HepG2 (cell line): ENCODE data around the gene PLXNA4. TPM values are rescaled to one million over a fixed set of nuclear protein-coding genes. Genes with fewer than 3 reads are reported as not detected.

Experiments
- ATAC-seq: fragments of 200-7000 bp; cut with Tn5 transposase; 3 replicates; pipeline ENCODE4 v1.9.1; 2020; ENCODE audit warnings: mild to moderate bottlenecking, moderate library complexity
- BruUV-seq: library from RNA; stranded (reverse); fragments of 400-500 nt; replicated peaks from 2 replicates; lab custom pipeline; 2021; lab: Mats Ljungman, UMichigan
- CTCF ChIA-PET: fragments of 300-600 bp; formaldehyde crosslinking; extraction: SDS; loops from one replicate; lab custom pipeline; 2021; ENCODE audit warnings: low total read pairs, inconsistent platforms, low intra/inter-chr PET ratio; lab: Yijun Ruan, JAX
- POLR2A ChIA-PET: fragments of 350-600 bp; sonication (Branson Sonifier 250); formaldehyde crosslinking; loops from one replicate; lab custom pipeline; 2020; ENCODE audit warnings: antibody characterized with exemption, inconsistent platforms; lab: Yijun Ruan, JAX
- DNase-seq: peaks from one replicate; pipeline ENCODE4 v3.0.0-alpha.2; 2015; ENCODE audit warnings: low spot score
- FAIRE-seq: peaks from 3 replicates; lab custom pipeline; 2011; peaks lifted over from hg19 to GRCh38; lab: Jason Lieb, UNC
- H2AFZ ChIP-seq: one replicate; pipeline ENCODE4 v1.6.1; 2011; ENCODE audit warnings: low read length, inconsistent platforms
- H3K27ac ChIP-seq: fragments of 300-600 bp; 3 replicates; pipeline ENCODE4 v1.8.0; 2011; ENCODE audit warnings: mixed run types, mild to moderate bottlenecking, mixed read lengths, low read length, inconsistent platforms; ENCODE audit not compliant: insufficient read depth; ENCODE audit errors: extremely low read length
- H3K27me3 ChIP-seq, 2 experiments: fragments of 200-600 bp in 1 of 2; 2 replicates in 1 of 2; 3 replicates in 1 of 2; pipeline versions ENCODE4 v1.6.0 to v1.8.0; 2011; ENCODE audit warnings: low read length in 2 of 2, mild to moderate bottlenecking in 2 of 2, moderate library complexity in 2 of 2, inconsistent platforms in 1 of 2; ENCODE audit not compliant: insufficient read depth in 2 of 2, control insufficient read depth in 1 of 2
- H3K36me3 ChIP-seq, 2 experiments: fragments of 200-600 bp in 1 of 2; replicated peaks in 1 of 2; 2 replicates in 1 of 2; 3 replicates in 1 of 2; pipeline versions ENCODE4 v1.5.1 to v1.8.0; 2011; ENCODE audit warnings: low read length in 2 of 2, inconsistent platforms in 1 of 2; ENCODE audit not compliant: insufficient read depth in 2 of 2, control insufficient read depth in 1 of 2
- H3K4me1 ChIP-seq: 2 replicates; pipeline ENCODE4 v1.5.1; 2012; ENCODE audit warnings: low read length, inconsistent platforms; ENCODE audit not compliant: insufficient read depth
- H3K4me2 ChIP-seq: 2 replicates; pipeline ENCODE4 v1.6.0; 2011; ENCODE audit warnings: low read depth, low read length, inconsistent platforms
- H3K4me3 ChIP-seq, 3 experiments: fragments of 200-600 bp in 1 of 3; sonication (generic), shearing (Covaris generic) in 1 of 3; replicated peaks in 1 of 3; 2 replicates each; pipeline ENCODE4 v1.5.1; 2011 to 2016; ENCODE audit warnings: low read length in 3 of 3, inconsistent platforms in 2 of 3, low read depth in 2 of 3, mild to moderate bottlenecking in 2 of 3, control low read depth in 1 of 3, mixed read lengths in 1 of 3; ENCODE audit not compliant: insufficient read depth in 1 of 3
- H3K79me2 ChIP-seq: one replicate; pipeline ENCODE4 v1.6.1; 2011; ENCODE audit warnings: low read length, inconsistent platforms; ENCODE audit not compliant: insufficient read depth
- H3K9ac ChIP-seq: 2 replicates; pipeline ENCODE4 v1.6.0; 2011; ENCODE audit warnings: mild to moderate bottlenecking, low read depth, low read length, inconsistent platforms; ENCODE audit not compliant: insufficient read depth
- H3K9me3 ChIP-seq: 2 replicates; pipeline ENCODE4 v1.5.1; 2012; ENCODE audit warnings: mild to moderate bottlenecking, low read length
- H4K20me1 ChIP-seq: 2 replicates; pipeline ENCODE4 v1.6.0; 2011; ENCODE audit warnings: inconsistent platforms, mild to moderate bottlenecking, low read length, moderate library complexity; ENCODE audit not compliant: insufficient read depth
- GPN1 ChIP-seq: sonication (generic); formaldehyde crosslinking; IDR thresholded peaks from 2 replicates; pipeline ENCODE4 v1.5.1; 2020; ENCODE audit warnings: missing genetic modification reagents, borderline replicate concordance
- NR2F2 ChIP-seq: IDR thresholded peaks from 2 replicates; pipeline ENCODE4 v1.6.1; 2012; ENCODE audit warnings: low read depth, inconsistent platforms, borderline replicate concordance
- RFX5 ChIP-seq: IDR thresholded peaks from 2 replicates; pipeline ENCODE4 v1.6.1; 2011; ENCODE audit warnings: low read depth, low read length, improper control_type of control experiment
- SP4 ChIP-seq: sonication (generic); formaldehyde crosslinking; IDR thresholded peaks from 2 replicates; pipeline ENCODE4 v1.8.1; 2023; ENCODE audit warnings: mild to moderate bottlenecking, missing genetic modification reagents
- ZNF496 ChIP-seq: sonication (generic); formaldehyde crosslinking; IDR thresholded peaks from 2 replicates; pipeline ENCODE4 v1.8.1; 2023; ENCODE audit warnings: mild to moderate bottlenecking, moderate library complexity, missing genetic modification reagents; ENCODE audit not compliant: insufficient replicate concordance
- ZNF652 ChIP-seq: IDR thresholded peaks from 2 replicates; pipeline ENCODE4 v1.6.1; 2016; ENCODE audit warnings: low read depth, borderline replicate concordance
- ZSCAN30 ChIP-seq: sonication (generic); formaldehyde crosslinking; IDR thresholded peaks from 2 replicates; pipeline ENCODE4 v1.5.0; 2020; ENCODE audit warnings: mild to moderate bottlenecking, missing genetic modification reagents
- WGBS: methylation state at CpG from one replicate; pipeline ENCODE4 v1.1.6; 2017; ENCODE audit warnings: low lambda C conversion rate; 5-methylcytosine and 5-hydroxymethylcytosine counted together
- in situ Hi-C: cut with HindIII; loops from 2 replicates; pipeline ENCODE4 v1.10.0; 2017; ENCODE audit warnings: low pct_unique_long_range_greater_than_20kb; ENCODE audit not compliant: extremely low pct_ligation_motif_present
- intact Hi-C: fragments of 100-400 bp; cut with micrococcal nuclease; formaldehyde crosslinking; loops from one replicate; pipeline ENCODE4 v1.10.0; 2022; ENCODE audit not compliant: unreplicated experiment
- polyA plus RNA-seq, 8 experiments: library from polyadenylated mRNA; depleted of rRNA in 3 of 8; stranded (reverse) in 7 of 8; unstranded in 1 of 8; fragments of >200 nt; fragmentation: Illumina TruSeq in 4 of 8; extraction: Trizol in 4 of 8; gene quantifications; 2 replicates each; pipeline versions ENCODE4 v1.2.1 to v1.2.3, GENCODE V29; 2011 to 2016; ENCODE audit warnings: low read depth in 4 of 8, missing spikeins in 1 of 8, mixed read lengths in 1 of 8; ENCODE audit not compliant: insufficient read depth in 1 of 8
- total RNA-seq, 5 experiments: library from RNA; depleted of rRNA; stranded (reverse); fragments of >200 nt; fragmentation: Illumina TruSeq; extraction: Trizol; gene quantifications; 2 replicates each; pipeline ENCODE4 v1.2.3, GENCODE V29; 2016; ENCODE audit warnings: low read depth in 1 of 5
- TF ChIP-seq, protein P1 (sequence below): sonication (generic); formaldehyde crosslinking; conservative IDR thresholded peaks from 2 replicates; pipeline ENCODE4 v1.8.0; 2022; ENCODE audit warnings: missing genetic modification reagents
- TF ChIP-seq, protein P2 (sequence below): sonication (generic); formaldehyde crosslinking; IDR thresholded peaks from 2 replicates; pipeline ENCODE4 v1.4.0; 2020; ENCODE audit warnings: missing genetic modification reagents, borderline replicate concordance

Gene PLXNA4
- total and polyA plus RNA-seq, 2 of the 13 experiments (the other 11 are each of a cell fraction or from before 2014, with no cell fraction given): 0.01 to 0.04 TPM

DNA sequence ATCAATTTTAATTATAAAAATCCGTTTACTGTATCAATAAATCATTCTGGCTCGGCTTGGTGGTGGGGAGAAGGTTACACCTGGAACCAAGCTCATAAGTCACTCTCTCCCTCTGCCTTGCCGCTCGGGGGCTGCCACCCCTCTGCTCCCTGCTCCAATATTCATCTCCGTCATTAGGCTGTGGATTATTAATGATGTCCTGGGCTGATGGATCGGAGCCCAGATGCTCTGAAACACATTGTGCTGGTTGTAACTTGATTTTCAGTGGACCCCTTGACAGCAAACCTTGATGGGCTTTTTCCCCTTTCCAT, 314.2 kb downstream of the PLXNA4 start (continued):
- TF ChIP-seq GPN1 (CRISPR knock-in tag) (no peak), SP4 (no peak), ZNF496 (CRISPR knock-in tag) (no peak), ZNF652 (CRISPR knock-in tag) (no peak), RFX5 (no peak)
- TF ChIP-seq, protein P1, sequence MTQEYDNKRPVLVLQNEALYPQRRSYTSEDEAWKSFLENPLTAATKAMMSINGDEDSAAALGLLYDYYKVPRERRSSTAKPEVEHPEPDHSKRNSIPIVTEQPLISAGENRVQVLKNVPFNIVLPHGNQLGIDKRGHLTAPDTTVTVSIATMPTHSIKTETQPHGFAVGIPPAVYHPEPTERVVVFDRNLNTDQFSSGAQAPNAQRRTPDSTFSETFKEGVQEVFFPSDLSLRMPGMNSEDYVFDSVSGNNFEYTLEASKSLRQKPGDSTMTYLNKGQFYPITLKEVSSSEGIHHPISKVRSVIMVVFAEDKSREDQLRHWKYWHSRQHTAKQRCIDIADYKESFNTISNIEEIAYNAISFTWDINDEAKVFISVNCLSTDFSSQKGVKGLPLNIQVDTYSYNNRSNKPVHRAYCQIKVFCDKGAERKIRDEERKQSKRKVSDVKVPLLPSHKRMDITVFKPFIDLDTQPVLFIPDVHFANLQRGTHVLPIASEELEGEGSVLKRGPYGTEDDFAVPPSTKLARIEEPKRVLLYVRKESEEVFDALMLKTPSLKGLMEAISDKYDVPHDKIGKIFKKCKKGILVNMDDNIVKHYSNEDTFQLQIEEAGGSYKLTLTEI (CRISPR knock-in tag): no peak

DNA sequence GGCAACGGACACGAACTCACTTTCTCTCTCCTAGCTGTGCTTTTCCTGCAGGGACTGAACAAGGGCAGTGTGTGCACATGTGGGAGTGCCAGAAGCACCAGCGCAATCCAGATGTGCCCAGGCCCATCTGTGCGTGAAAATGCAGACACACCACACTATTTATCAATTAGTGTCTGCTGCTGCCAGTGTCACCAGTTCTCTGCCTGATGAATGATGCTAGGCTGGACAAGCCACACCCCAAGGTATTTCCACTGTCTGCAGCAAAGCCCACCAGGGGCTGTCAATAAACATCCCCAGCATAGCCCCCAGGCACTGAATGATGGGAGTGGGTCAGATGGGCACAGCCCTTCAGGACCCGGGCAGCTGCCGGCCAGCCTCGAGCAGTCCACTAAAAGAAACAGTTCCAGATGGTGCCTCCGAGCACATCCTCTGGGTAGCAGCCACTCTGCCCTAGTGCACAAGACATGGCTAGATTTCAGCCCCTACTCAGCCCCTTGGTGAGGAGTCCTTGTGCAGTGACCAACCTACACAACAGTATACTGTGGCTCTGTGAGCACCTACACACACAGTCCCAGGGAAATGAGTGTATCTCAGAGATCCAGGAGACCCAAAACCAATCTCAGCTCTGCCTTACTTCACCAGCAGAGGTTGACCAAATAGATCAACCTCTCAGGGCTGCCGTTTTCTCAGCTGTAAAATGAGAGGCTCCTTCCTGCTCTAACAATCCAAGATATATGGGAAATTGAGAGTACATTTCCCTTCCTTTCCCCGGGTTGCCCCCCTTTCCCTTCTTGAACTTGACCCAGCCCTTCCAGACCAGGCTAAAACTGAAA, 314.7 kb downstream of the PLXNA4 start:
- Histone ChIP-seq H3K79me2 (no peaks in the 10 kb centered on the region), H3K9me3 (no peaks in the 10 kb centered on the region), H3K36me3 (no peaks in the 10 kb centered on the region), H2AFZ (no peak overlapping the region), H3K27ac (no peak overlapping the region), H3K4me1 (peaks cover 6% of the 10 kb centered on the region), H4K20me1 (no peaks in the 10 kb centered on the region), H3K4me3 (no peak overlapping the region), H3K27me3 (peaks cover 0 to 14% of the 10 kb centered on the region in 2 experiments; a peak in 1 of 5 replicates), H3K4me2 (no peak overlapping the region), H3K9ac (no peak overlapping the region)
- WGBS: 9% methylated on average over 5 of the region's 10 CpGs
- CTCF ChIA-PET: no interaction called here
- ATAC-seq (no peak), FAIRE-seq (no peak), DNase-seq (no peak)
- intact Hi-C loops (no loop called here), in situ Hi-C loops (loop anchor here (25.0 kb wide), 1 partner anchor 574 kb away; no protein-coding TSS in a partner anchor)
- POLR2A ChIA-PET: no interaction called here
- BruUV-seq: no TSS peak
- TF ChIP-seq, protein P2, sequence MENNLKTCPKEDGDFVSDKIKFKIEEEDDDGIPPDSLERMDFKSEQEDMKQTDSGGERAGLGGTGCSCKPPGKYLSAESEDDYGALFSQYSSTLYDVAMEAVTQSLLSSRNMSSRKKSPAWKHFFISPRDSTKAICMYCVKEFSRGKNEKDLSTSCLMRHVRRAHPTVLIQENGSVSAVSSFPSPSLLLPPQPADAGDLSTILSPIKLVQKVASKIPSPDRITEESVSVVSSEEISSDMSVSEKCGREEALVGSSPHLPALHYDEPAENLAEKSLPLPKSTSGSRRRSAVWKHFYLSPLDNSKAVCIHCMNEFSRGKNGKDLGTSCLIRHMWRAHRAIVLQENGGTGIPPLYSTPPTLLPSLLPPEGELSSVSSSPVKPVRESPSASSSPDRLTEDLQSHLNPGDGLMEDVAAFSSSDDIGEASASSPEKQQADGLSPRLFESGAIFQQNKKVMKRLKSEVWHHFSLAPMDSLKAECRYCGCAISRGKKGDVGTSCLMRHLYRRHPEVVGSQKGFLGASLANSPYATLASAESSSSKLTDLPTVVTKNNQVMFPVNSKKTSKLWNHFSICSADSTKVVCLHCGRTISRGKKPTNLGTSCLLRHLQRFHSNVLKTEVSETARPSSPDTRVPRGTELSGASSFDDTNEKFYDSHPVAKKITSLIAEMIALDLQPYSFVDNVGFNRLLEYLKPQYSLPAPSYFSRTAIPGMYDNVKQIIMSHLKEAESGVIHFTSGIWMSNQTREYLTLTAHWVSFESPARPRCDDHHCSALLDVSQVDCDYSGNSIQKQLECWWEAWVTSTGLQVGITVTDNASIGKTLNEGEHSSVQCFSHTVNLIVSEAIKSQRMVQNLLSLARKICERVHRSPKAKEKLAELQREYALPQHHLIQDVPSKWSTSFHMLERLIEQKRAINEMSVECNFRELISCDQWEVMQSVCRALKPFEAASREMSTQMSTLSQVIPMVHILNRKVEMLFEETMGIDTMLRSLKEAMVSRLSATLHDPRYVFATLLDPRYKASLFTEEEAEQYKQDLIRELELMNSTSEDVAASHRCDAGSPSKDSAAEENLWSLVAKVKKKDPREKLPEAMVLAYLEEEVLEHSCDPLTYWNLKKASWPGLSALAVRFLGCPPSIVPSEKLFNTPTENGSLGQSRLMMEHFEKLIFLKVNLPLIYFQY: no peak
- TF ChIP-seq NR2F2 (no peak), ZSCAN30 (CRISPR knock-in tag) (no peak)
